Astrocyte (in vitro differentiated cells and primary cell): ENCODE results near the gene TMEM204. TPM values are rescaled to one million over a fixed set of nuclear protein-coding genes. Genes with fewer than 3 reads are reported as not detected.

ENCODE experiments used
- DNase-seq: peaks from one replicate; pipeline ENCODE4 v3.0.0-alpha.2; 2010; ENCODE audit warnings: low read depth
- FAIRE-seq: peaks from 2 replicates; lab custom pipeline; 2011; peaks lifted over from hg19 to GRCh38; lab: Jason Lieb, UNC
- H2AFZ ChIP-seq: 2 replicates; pipeline ENCODE4 v1.6.0; 2012; ENCODE audit warnings: low read depth, low read length, inconsistent platforms
- H3K27ac ChIP-seq: 2 replicates; pipeline ENCODE4 v1.5.1; 2011; ENCODE audit warnings: low read depth, low read length, inconsistent platforms
- H3K27me3 ChIP-seq: 2 replicates; pipeline ENCODE4 v1.6.0; 2011; ENCODE audit warnings: low read length, inconsistent platforms; ENCODE audit not compliant: insufficient read depth
- H3K36me3 ChIP-seq: 2 replicates; pipeline ENCODE4 v1.5.1; 2011; ENCODE audit warnings: low read length, inconsistent platforms; ENCODE audit not compliant: insufficient read depth
- H3K4me1 ChIP-seq: 2 replicates; pipeline ENCODE4 v1.5.1; 2011; ENCODE audit warnings: low read length, inconsistent platforms; ENCODE audit not compliant: insufficient read depth
- H3K4me2 ChIP-seq: 2 replicates; pipeline ENCODE4 v1.6.0; 2012; ENCODE audit warnings: low read length, inconsistent platforms
- H3K4me3 ChIP-seq: 2 replicates; pipeline ENCODE4 v1.5.1; 2011; ENCODE audit warnings: low read depth, mild to moderate bottlenecking, low read length, inconsistent platforms; ENCODE audit not compliant: insufficient read depth
- H3K79me2 ChIP-seq: 2 replicates; pipeline ENCODE4 v1.6.0; 2012; ENCODE audit warnings: mild to moderate bottlenecking, low read length, inconsistent platforms; ENCODE audit not compliant: insufficient read depth
- H3K9ac ChIP-seq: 2 replicates; pipeline ENCODE4 v1.6.0; 2012; ENCODE audit warnings: mild to moderate bottlenecking, low read length, inconsistent platforms
- H3K9me3 ChIP-seq: 2 replicates; pipeline ENCODE4 v1.5.1; 2012; ENCODE audit warnings: low read depth, mild to moderate bottlenecking, low read length, inconsistent platforms; ENCODE audit not compliant: insufficient read depth
- H4K20me1 ChIP-seq: 2 replicates; pipeline ENCODE4 v1.6.0; 2012; ENCODE audit warnings: low read length, inconsistent platforms; ENCODE audit not compliant: insufficient read depth
- H3K27ac Mint-ChIP-seq: one replicate; pipeline ENCODE4 v1.8.0; 2021; ENCODE audit warnings: mild to moderate bottlenecking, mixed read lengths; ENCODE audit not compliant: unreplicated experiment
- H3K27me3 Mint-ChIP-seq: one replicate; pipeline ENCODE4 v1.8.0; 2021; ENCODE audit warnings: low read depth, mixed read lengths; ENCODE audit not compliant: unreplicated experiment
- H3K36me3 Mint-ChIP-seq: one replicate; pipeline ENCODE4 v1.8.0; 2021; ENCODE audit warnings: low read depth, mixed read lengths; ENCODE audit not compliant: unreplicated experiment
- H3K4me1 Mint-ChIP-seq: one replicate; pipeline ENCODE4 v1.8.0; 2021; ENCODE audit warnings: low read depth, mixed read lengths; ENCODE audit not compliant: unreplicated experiment
- H3K4me3 Mint-ChIP-seq: one replicate; pipeline ENCODE4 v1.8.0; 2021; ENCODE audit warnings: mild to moderate bottlenecking, moderate library complexity, mixed read lengths; ENCODE audit not compliant: unreplicated experiment
- H3K9me3 Mint-ChIP-seq: one replicate; pipeline ENCODE4 v1.8.0; 2021; ENCODE audit warnings: mild to moderate bottlenecking, mixed read lengths; ENCODE audit not compliant: unreplicated experiment
- EZH2 ChIP-seq: IDR thresholded peaks from 2 replicates; pipeline ENCODE4 v1.6.1; 2012; ENCODE audit warnings: mild to moderate bottlenecking, low read length, inconsistent platforms; ENCODE audit not compliant: insufficient read depth
- total RNA-seq: library from RNA; stranded (reverse); gene quantifications from 2 replicates; pipeline ENCODE4 v1.2.1, GENCODE V29; 2021
- TF ChIP-seq, protein P1 (sequence below): IDR thresholded peaks from 2 replicates; pipeline ENCODE4 v1.5.1; 2011; ENCODE audit warnings: low read depth, mild to moderate bottlenecking, inconsistent platforms, low read length, moderate library complexity; ENCODE audit not compliant: insufficient read depth

TMEM204 gene
- total RNA-seq, 1 donor from 2014 or later = not detected

GRCh38 chr16:1518626-1519135 lies 14.8 kb upstream of the TMEM204 start:
- H3K27ac ChIP-seq = no peak overlapping the region
- FAIRE-seq = no peak
- H3K27ac Mint-ChIP-seq = no peak overlapping the region
- no peaks in the 10 kb centered on the region for H3K79me2 ChIP-seq
- no peaks in the 10 kb centered on the region for H3K27me3 ChIP-seq
- no peak overlapping the region for H3K4me2 ChIP-seq
- no peaks in the 10 kb centered on the region for H4K20me1 ChIP-seq
- no peaks in the 10 kb centered on the region for H3K4me1 Mint-ChIP-seq
- no peak for TF ChIP-seq EZH2
- TF ChIP-seq, protein P1, sequence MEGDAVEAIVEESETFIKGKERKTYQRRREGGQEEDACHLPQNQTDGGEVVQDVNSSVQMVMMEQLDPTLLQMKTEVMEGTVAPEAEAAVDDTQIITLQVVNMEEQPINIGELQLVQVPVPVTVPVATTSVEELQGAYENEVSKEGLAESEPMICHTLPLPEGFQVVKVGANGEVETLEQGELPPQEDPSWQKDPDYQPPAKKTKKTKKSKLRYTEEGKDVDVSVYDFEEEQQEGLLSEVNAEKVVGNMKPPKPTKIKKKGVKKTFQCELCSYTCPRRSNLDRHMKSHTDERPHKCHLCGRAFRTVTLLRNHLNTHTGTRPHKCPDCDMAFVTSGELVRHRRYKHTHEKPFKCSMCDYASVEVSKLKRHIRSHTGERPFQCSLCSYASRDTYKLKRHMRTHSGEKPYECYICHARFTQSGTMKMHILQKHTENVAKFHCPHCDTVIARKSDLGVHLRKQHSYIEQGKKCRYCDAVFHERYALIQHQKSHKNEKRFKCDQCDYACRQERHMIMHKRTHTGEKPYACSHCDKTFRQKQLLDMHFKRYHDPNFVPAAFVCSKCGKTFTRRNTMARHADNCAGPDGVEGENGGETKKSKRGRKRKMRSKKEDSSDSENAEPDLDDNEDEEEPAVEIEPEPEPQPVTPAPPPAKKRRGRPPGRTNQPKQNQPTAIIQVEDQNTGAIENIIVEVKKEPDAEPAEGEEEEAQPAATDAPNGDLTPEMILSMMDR = no peak
- H3K4me3 ChIP-seq = no peak overlapping the region
- DNase-seq = no peak
- no peaks in the 10 kb centered on the region for H3K9me3 ChIP-seq
- no peak overlapping the region for H2AFZ ChIP-seq
- no peak overlapping the region for H3K9ac ChIP-seq
- peaks cover 21% of the 10 kb centered on the region for H3K36me3 Mint-ChIP-seq
- H3K4me3 Mint-ChIP-seq = no peak overlapping the region
- no peaks in the 10 kb centered on the region for H3K4me1 ChIP-seq
- peaks cover 9% of the 10 kb centered on the region for H3K9me3 Mint-ChIP-seq
- no peaks in the 10 kb centered on the region for H3K36me3 ChIP-seq
- no peaks in the 10 kb centered on the region for H3K27me3 Mint-ChIP-seq

DNA sequence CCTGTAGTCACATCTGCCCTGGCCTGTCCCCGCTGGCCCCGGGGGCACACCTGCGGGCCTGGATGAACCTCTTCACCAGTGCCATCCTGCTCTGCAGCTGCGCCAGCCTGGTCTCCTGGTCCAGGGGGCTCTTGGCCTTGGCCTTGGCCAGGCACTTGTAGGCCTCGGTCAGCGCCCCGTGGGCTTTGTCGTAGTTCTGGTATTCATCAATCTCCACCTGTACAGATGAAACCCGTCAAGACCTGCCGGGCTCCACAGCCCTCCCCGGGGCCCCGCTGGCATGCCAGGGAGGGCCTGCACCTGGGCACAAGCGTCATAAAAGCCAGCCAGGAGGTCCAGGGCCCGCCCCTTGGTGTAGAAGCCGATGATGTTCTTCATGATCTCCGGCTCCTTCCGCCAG lies 13.6 kb upstream of the TMEM204 start:
- Histone ChIP-seq H3K27ac (no peak overlapping the region), H2AFZ (no peak overlapping the region), H3K36me3 (no peaks in the 10 kb centered on the region), H3K9me3 (no peaks in the 10 kb centered on the region), H3K4me1 (no peaks in the 10 kb centered on the region), H3K4me3 (no peak overlapping the region), H4K20me1 (no peaks in the 10 kb centered on the region), H3K27me3 (no peaks in the 10 kb centered on the region), H3K9ac (no peak overlapping the region), H3K4me2 (no peak overlapping the region), H3K79me2 (no peaks in the 10 kb centered on the region)
- TF ChIP-seq, protein P1 = no peak
- no peak for TF ChIP-seq EZH2
- Mint-ChIP-seq H3K4me3 (no peak overlapping the region), H3K9me3 (peaks cover 5% of the 10 kb centered on the region), H3K36me3 (peaks cover 16% of the 10 kb centered on the region), H3K27ac (no peak overlapping the region), H3K4me1 (no peaks in the 10 kb centered on the region), H3K27me3 (no peaks in the 10 kb centered on the region)
- FAIRE-seq (no peak), DNase-seq (no peak)

GRCh38 chr16:1520461-1520860 lies 13.0 kb upstream of the TMEM204 start:
- no peak for FAIRE-seq
- Histone ChIP-seq H3K4me2 (no peak overlapping the region), H3K36me3 (no peaks in the 10 kb centered on the region), H3K27ac (no peak overlapping the region), H3K79me2 (no peaks in the 10 kb centered on the region), H3K27me3 (no peaks in the 10 kb centered on the region), H3K4me3 (no peak overlapping the region), H3K9me3 (no peaks in the 10 kb centered on the region), H4K20me1 (no peaks in the 10 kb centered on the region), H2AFZ (no peak overlapping the region), H3K9ac (no peak overlapping the region), H3K4me1 (no peaks in the 10 kb centered on the region)
- no peak for DNase-seq
- Mint-ChIP-seq H3K27ac (no peak overlapping the region), H3K4me1 (no peaks in the 10 kb centered on the region), H3K4me3 (no peak overlapping the region), H3K36me3 (peaks cover 16% of the 10 kb centered on the region), H3K9me3 (peaks cover 2% of the 10 kb centered on the region), H3K27me3 (no peaks in the 10 kb centered on the region)
- TF ChIP-seq, protein P1 = no peak
